GM12873 (cell line): Measurements from ENCODE around the gene ANKRD30B.

ENCODE experiments used
- CTCF ChIP-seq: IDR thresholded peaks from 2 replicates; pipeline ENCODE4 v1.5.1; 2012; ENCODE audit warnings: low read depth, mild to moderate bottlenecking, moderate library complexity, low read length, control low read depth; ENCODE audit not compliant: insufficient read depth; ENCODE audit errors: missing control alignments

Gene ANKRD30B

GRCh38 chr18:14747513-14748474 lies at the start of gene ANKRD30B:
ANKRD30B (plus strand) TSS chr18:14748172; CDS start chr18:14748420, 248 bp downstream.
- no peak for TF ChIP-seq CTCF

- no peak for TF ChIP-seq CTCF
Measured at GRCh38 chr18:14746897-14747296, 1.1 kb upstream of the ANKRD30B start.

- no peak for TF ChIP-seq CTCF
Measured at GRCh38 chr18:14748496-14748895, 524 bp downstream of the ANKRD30B start.

GRCh38 chr18:14767474-14767873 lies 19.5 kb downstream of the ANKRD30B start:
- no peak for TF ChIP-seq CTCF

GRCh38 chr18:14768241-14768640 lies 20.3 kb downstream of the ANKRD30B start:
- TF ChIP-seq CTCF: no peak

GRCh38 chr18:14769381-14769780 lies 21.4 kb downstream of the ANKRD30B start:
- TF ChIP-seq CTCF: no peak

- no peak for TF ChIP-seq CTCF
Measured at GRCh38 chr18:14776801-14777200, 28.8 kb downstream of the ANKRD30B start.
